ENCODE results near the gene CMBL.

CMBL gene

DNA sequence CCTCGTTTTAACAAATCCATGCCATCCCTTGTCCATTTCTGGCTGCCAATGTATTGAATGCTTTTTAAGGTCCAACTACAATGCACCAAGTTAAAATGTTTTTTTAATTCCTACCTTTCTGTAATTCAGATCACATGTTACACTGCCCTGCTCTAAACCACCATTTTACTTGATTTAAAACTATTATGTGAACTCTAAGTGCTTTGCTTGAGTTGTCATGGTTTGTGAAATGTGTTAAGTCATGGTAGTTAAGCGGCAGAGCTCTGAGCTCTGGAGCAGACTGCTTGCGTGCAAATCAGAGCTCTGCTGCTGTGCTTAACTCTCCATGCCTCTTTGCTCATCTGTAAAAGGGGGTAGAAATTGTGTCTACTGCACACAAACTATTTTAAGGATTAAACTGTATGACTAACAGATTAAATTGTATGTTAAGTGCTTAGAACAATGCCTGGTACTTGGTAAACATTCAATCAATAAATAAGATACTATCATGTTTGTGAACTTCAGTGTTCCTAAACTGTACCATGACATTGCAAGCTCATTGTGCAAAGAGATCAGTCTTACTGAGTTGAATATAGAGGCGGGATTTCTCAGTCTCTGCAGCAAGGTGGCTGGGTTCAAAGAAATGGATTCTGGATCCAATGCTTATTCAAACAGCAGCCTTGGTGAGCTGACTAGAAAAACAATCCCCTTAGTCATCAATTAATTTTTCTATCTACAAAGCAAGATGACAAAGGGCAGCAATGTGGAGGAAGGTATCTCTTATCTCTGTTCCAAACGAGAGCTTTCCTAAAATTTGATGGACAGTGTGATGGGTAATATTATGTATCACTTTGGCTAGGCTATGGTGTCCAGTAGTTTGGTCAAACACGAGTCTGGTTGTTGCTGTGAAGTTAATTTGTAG lies 16.1 kb upstream of the CMBL start:
- H3K27me3 ChIP-seq (ENCODE audit: control insufficient read depth, low read length): peaks cover 4% of the 10 kb centered on the region; the same call in 1 of the 2 replicates
- no peaks in the 10 kb centered on the region for H4K20me1 ChIP-seq (ENCODE audit: control insufficient read depth, insufficient read depth, low read depth, low read length)
- no peaks in the 10 kb centered on the region for H3K79me2 ChIP-seq (ENCODE audit: control insufficient read depth, low read length)
- no peaks in the 10 kb centered on the region for H3K9me3 ChIP-seq (ENCODE audit: control insufficient read depth, insufficient read depth, low read length)
- H3K9me2 ChIP-seq (replicated peaks; ENCODE audit: control insufficient read depth, low read length): no peaks in the 10 kb centered on the region
- H3K4me3 ChIP-seq (ENCODE audit: low read length): no peak overlapping the region
- no peak overlapping the region for H3K4me2 ChIP-seq (ENCODE audit: low read length)
- TF ChIP-seq, protein P1, sequence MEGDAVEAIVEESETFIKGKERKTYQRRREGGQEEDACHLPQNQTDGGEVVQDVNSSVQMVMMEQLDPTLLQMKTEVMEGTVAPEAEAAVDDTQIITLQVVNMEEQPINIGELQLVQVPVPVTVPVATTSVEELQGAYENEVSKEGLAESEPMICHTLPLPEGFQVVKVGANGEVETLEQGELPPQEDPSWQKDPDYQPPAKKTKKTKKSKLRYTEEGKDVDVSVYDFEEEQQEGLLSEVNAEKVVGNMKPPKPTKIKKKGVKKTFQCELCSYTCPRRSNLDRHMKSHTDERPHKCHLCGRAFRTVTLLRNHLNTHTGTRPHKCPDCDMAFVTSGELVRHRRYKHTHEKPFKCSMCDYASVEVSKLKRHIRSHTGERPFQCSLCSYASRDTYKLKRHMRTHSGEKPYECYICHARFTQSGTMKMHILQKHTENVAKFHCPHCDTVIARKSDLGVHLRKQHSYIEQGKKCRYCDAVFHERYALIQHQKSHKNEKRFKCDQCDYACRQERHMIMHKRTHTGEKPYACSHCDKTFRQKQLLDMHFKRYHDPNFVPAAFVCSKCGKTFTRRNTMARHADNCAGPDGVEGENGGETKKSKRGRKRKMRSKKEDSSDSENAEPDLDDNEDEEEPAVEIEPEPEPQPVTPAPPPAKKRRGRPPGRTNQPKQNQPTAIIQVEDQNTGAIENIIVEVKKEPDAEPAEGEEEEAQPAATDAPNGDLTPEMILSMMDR (IDR thresholded peaks at IDR 0.05; ENCODE audit: low read depth, low read length, poor library complexity, severe bottlenecking): no peak
- no peak for TF ChIP-seq EZH2phosphoT487 (IDR thresholded peaks at IDR 0.05; ENCODE audit: borderline replicate concordance, low read length)
- no peaks in the 10 kb centered on the region for H3F3A ChIP-seq (ENCODE audit: control insufficient read depth, insufficient read depth)
- H3K27ac ChIP-seq (ENCODE audit: low read depth, low read length): no peak overlapping the region
- H3K36me3 ChIP-seq (ENCODE audit: control insufficient read depth, low read length): no peaks in the 10 kb centered on the region
- H3K4me1 ChIP-seq (ENCODE audit: control insufficient read depth, low read length): no peaks in the 10 kb centered on the region

DNA sequence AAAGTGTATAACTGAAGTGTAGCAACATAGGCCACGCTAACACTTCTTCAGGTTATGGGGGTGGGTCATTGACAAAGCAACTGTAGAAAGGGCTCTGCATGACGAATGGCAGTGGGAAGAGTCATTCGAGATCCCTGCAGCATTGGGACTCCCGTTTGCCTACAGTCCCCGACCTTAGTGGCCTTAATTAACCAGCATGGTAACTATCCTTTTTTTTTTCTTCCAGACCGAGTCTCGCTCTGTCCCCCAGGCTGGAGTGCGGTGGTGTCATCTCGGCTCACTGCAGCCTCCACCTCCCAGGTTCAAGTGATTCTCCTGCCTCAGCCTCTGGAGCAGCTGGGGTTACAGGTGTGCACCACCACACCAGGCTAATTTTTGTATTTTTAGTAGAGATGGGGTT lies 14.2 kb upstream of the CMBL start:
- Histone ChIP-seq H3K4me2 (ENCODE audit: low read length) (no peak overlapping the region), H3K4me3 (ENCODE audit: low read length) (no peak overlapping the region), H3K27ac (ENCODE audit: low read depth, low read length) (no peak overlapping the region), H3K9me3 (ENCODE audit: control insufficient read depth, insufficient read depth, low read length) (no peaks in the 10 kb centered on the region), H3K27me3 (ENCODE audit: control insufficient read depth, low read length) (peaks cover 3% of the 10 kb centered on the region; the same call in 1 of the 2 replicates), H4K20me1 (ENCODE audit: control insufficient read depth, insufficient read depth, low read depth, low read length) (no peaks in the 10 kb centered on the region), H3K79me2 (ENCODE audit: control insufficient read depth, low read length) (no peaks in the 10 kb centered on the region), H3F3A (ENCODE audit: control insufficient read depth, insufficient read depth) (no peaks in the 10 kb centered on the region), H3K9me2 (replicated peaks; ENCODE audit: control insufficient read depth, low read length) (no peaks in the 10 kb centered on the region), H3K4me1 (ENCODE audit: control insufficient read depth, low read length) (no peaks in the 10 kb centered on the region), H3K36me3 (ENCODE audit: control insufficient read depth, low read length) (no peaks in the 10 kb centered on the region)
- TF ChIP-seq, protein P1 (IDR thresholded peaks at IDR 0.05; ENCODE audit: low read depth, low read length, poor library complexity, severe bottlenecking): no peak
- no peak for TF ChIP-seq EZH2phosphoT487 (IDR thresholded peaks at IDR 0.05; ENCODE audit: borderline replicate concordance, low read length)

DNA sequence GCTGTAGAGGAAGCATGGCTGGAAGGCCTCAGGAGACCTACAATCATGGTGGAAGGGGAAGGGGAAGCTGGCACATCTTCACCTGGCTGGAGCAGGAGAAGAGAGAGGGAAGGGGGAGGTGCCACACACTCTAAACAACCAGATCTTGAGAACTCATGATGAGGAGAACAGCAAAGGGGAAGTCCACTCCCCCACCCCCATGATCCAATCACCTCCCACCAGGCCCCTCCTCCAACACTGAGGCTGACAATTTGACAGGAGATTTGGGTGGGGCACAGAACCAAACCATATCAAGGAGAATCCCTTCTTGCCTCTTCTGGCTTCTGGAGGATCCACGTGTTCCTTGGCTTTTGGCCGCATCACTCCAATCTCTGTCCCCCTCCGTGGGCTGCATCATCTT lies 13.1 kb upstream of the CMBL start:
- Histone ChIP-seq H3F3A (ENCODE audit: control insufficient read depth, insufficient read depth) (no peaks in the 10 kb centered on the region), H3K79me2 (ENCODE audit: control insufficient read depth, low read length) (no peaks in the 10 kb centered on the region), H3K4me3 (ENCODE audit: low read length) (no peak overlapping the region), H3K9me3 (ENCODE audit: control insufficient read depth, insufficient read depth, low read length) (no peaks in the 10 kb centered on the region), H3K4me2 (ENCODE audit: low read length) (no peak overlapping the region), H3K4me1 (ENCODE audit: control insufficient read depth, low read length) (no peaks in the 10 kb centered on the region), H3K27me3 (ENCODE audit: control insufficient read depth, low read length) (peaks cover 3% of the 10 kb centered on the region; the same call in 1 of the 2 replicates), H3K36me3 (ENCODE audit: control insufficient read depth, low read length) (no peaks in the 10 kb centered on the region), H3K9me2 (replicated peaks; ENCODE audit: control insufficient read depth, low read length) (no peaks in the 10 kb centered on the region), H3K27ac (ENCODE audit: low read depth, low read length) (no peak overlapping the region), H4K20me1 (ENCODE audit: control insufficient read depth, insufficient read depth, low read depth, low read length) (no peaks in the 10 kb centered on the region)
- no peak for TF ChIP-seq EZH2phosphoT487 (IDR thresholded peaks at IDR 0.05; ENCODE audit: borderline replicate concordance, low read length)
- TF ChIP-seq, protein P1 (IDR thresholded peaks at IDR 0.05; ENCODE audit: low read depth, low read length, poor library complexity, severe bottlenecking): no peak

Data from DOHH2 (cell line).